ENCODE data around the gene DYRK4. TPM values are rescaled to one million over a fixed set of nuclear protein-coding genes. Genes with fewer than 3 reads are reported as not detected.

DYRK4 gene
- total RNA-seq, 1 donor from 2014 or later = 28.5 TPM

- intact Hi-C loops (cut with micrococcal nuclease) = no loop called here
Observed at GRCh38 chr12:4610481-4610880, 48.5 kb downstream of the DYRK4 start.

GRCh38 chr12:4615667-4616066 lies 53.7 kb downstream of the DYRK4 start:
- intact Hi-C loops (cut with micrococcal nuclease) = no loop called here

GRCh38 chr12:4621511-4621910 lies 59.5 kb downstream of the DYRK4 start:
- intact Hi-C loops (cut with micrococcal nuclease) = no loop called here

- intact Hi-C loops (cut with micrococcal nuclease) = no loop called here
Observed at GRCh38 chr12:4626543-4626942, 64.5 kb downstream of the DYRK4 start.

GRCh38 chr12:4628406-4628805 lies 66.4 kb downstream of the DYRK4 start:
- intact Hi-C loops (cut with micrococcal nuclease) = no loop called here

- intact Hi-C loops (cut with micrococcal nuclease) = no loop called here
Observed at GRCh38 chr12:4630262-4630661, 68.3 kb downstream of the DYRK4 start.

GRCh38 chr12:4643747-4644146 lies 81.7 kb downstream of the DYRK4 start:
- intact Hi-C loops (cut with micrococcal nuclease) = loop anchor here (10.0 kb wide), 1 partner anchor 1949 kb away; no protein-coding TSS in a partner anchor

- intact Hi-C loops (cut with micrococcal nuclease) = loop anchor here (10.0 kb wide), 1 partner anchor 1950 kb away; no protein-coding TSS in a partner anchor
Observed at GRCh38 chr12:4645023-4645422, 83.0 kb downstream of the DYRK4 start.

- intact Hi-C loops (cut with micrococcal nuclease) = loop anchor here (2.0 to 10.0 kb wide), 2 partner anchors 181 to 1953 kb away; no protein-coding TSS in a partner anchor
Observed at GRCh38 chr12:4648104-4648500, 86.1 kb downstream of the DYRK4 start.

- intact Hi-C loops (cut with micrococcal nuclease) = loop anchor here (1.0 to 10.0 kb wide), 6 partner anchors 44 to 1954 kb away; partner anchors contain the start of genes PARP11, RAD51AP1 and TIGAR
Observed at GRCh38 chr12:4648501-4649357, 86.7 kb downstream of the DYRK4 start, which contains the start of the genes AKAP3 and NDUFA9. AKAP3 (minus strand) TSS chr12:4649051; CDS start chr12:4638196, 10,855 bp downstream. NDUFA9 (plus strand) TSS chr12:4649114; CDS start chr12:4649127, 13 bp downstream.

- intact Hi-C loops (cut with micrococcal nuclease) = loop anchor here (1.0 to 10.0 kb wide), 6 partner anchors 45 to 1955 kb away; partner anchors contain the start of genes PARP11, RAD51AP1 and TIGAR
Observed at GRCh38 chr12:4649358-4649661, 87.3 kb downstream of the DYRK4 start.

GRCh38 chr12:4653257-4653656 lies 91.2 kb downstream of the DYRK4 start:
- intact Hi-C loops (cut with micrococcal nuclease) = no loop called here

GRCh38 chr12:4653691-4654090 lies 91.7 kb downstream of the DYRK4 start:
- intact Hi-C loops (cut with micrococcal nuclease) = no loop called here

Other genes starting within 250 kb of the DYRK4 start
- 14.2 and 17.2 TPM in 2 replicates for gene TIGAR, start 241.0 kb upstream of the DYRK4 start, total RNA-seq
- gene FGF23, start 182.5 kb upstream of the DYRK4 start, total RNA-seq = not detected in 2 replicates
- gene FGF6, start 116.4 kb upstream of the DYRK4 start, total RNA-seq = not detected in 2 replicates
- gene RAD51AP1, start 23.3 kb upstream of the DYRK4 start, total RNA-seq = 27.4 and 33.0 TPM in 2 replicates
- gene AKAP3, start 86.8 kb downstream of the DYRK4 start, total RNA-seq = 1.4 TPM in 2 replicates
- 116 and 129 TPM in 2 replicates for gene NDUFA9, start 86.9 kb downstream of the DYRK4 start, total RNA-seq
- gene GALNT8, start 158.2 kb downstream of the DYRK4 start, total RNA-seq = 1.1 and 1.6 TPM in 2 replicates